OCI-LY1 (cell line): ENCODE results near the gene CX3CL1.

Source experiments
- H2AFZ ChIP-seq: fragments of 200-600 bp; sonication (generic), shearing (Covaris generic); 2 replicates; pipeline ENCODE4 v1.6.0; 2014; ENCODE audit warnings: antibody characterized with exemption, mild to moderate bottlenecking, low read length
- H3F3A ChIP-seq: fragments of 200-600 bp; sonication (generic), shearing (Covaris generic); 2 replicates; pipeline ENCODE4 v1.6.0; 2014; ENCODE audit warnings: mild to moderate bottlenecking, antibody characterized with exemption, low read length, moderate library complexity; ENCODE audit not compliant: insufficient read depth
- H3K27ac ChIP-seq: fragments of 200-600 bp; sonication (generic); 2 replicates; pipeline ENCODE4 v1.5.1; 2014; ENCODE audit warnings: low read length, mixed run types, mild to moderate bottlenecking, low read depth; ENCODE audit not compliant: poor library complexity, severe bottlenecking
- H3K27me3 ChIP-seq: fragments of 200-600 bp; sonication (generic); 2 replicates; pipeline ENCODE4 v1.6.0; 2014; ENCODE audit warnings: antibody characterized with exemption, mild to moderate bottlenecking, low read length, moderate library complexity; ENCODE audit not compliant: insufficient read depth
- H3K36me3 ChIP-seq: fragments of 200-600 bp; sonication (generic); 2 replicates; pipeline ENCODE4 v1.6.1; 2014; ENCODE audit warnings: mild to moderate bottlenecking, antibody characterized with exemption, low read length, moderate library complexity, mixed read lengths; ENCODE audit not compliant: insufficient read depth
- H3K4me1 ChIP-seq: fragments of 200-600 bp; sonication (generic); 2 replicates; pipeline ENCODE4 v1.5.1; 2014; ENCODE audit warnings: mild to moderate bottlenecking, low read length, moderate library complexity; ENCODE audit not compliant: insufficient read depth, severe bottlenecking
- H3K4me2 ChIP-seq: fragments of 200-600 bp; sonication (generic), shearing (Covaris generic); 2 replicates; pipeline ENCODE4 v1.6.1; 2014; ENCODE audit warnings: low read length
- H3K4me3 ChIP-seq: fragments of 200-600 bp; sonication (generic); 2 replicates; pipeline ENCODE4 v1.5.1; 2014; ENCODE audit warnings: low read length, low read depth, mild to moderate bottlenecking, mixed read lengths; ENCODE audit not compliant: poor library complexity, severe bottlenecking
- H3K79me2 ChIP-seq: fragments of 200-600 bp; shearing (Covaris generic); 2 replicates; pipeline ENCODE4 v1.6.1; 2016; ENCODE audit warnings: mixed run types, low read length, mixed read lengths; ENCODE audit not compliant: insufficient read depth
- H3K9ac ChIP-seq: fragments of 200-600 bp; sonication (generic), shearing (Covaris generic); 2 replicates; pipeline ENCODE4 v1.6.1; 2014; ENCODE audit warnings: mild to moderate bottlenecking, low read length, mixed read lengths
- H3K9me2 ChIP-seq: fragments of 200-600 bp; sonication (generic), shearing (Covaris generic); 2 replicates; pipeline ENCODE4 v1.6.1; 2014; ENCODE audit warnings: low read depth, mild to moderate bottlenecking, low read length, mixed read lengths
- H3K9me3 ChIP-seq: fragments of 200-600 bp; shearing (Covaris generic); 2 replicates; pipeline ENCODE4 v1.6.1; 2014; ENCODE audit warnings: low read length, mixed read lengths
- H4K20me1 ChIP-seq: fragments of 200-600 bp; sonication (generic), shearing (Covaris generic); 2 replicates; pipeline ENCODE4 v1.6.0; 2016; ENCODE audit warnings: mild to moderate bottlenecking, low read length; ENCODE audit not compliant: insufficient read depth
- EZH2 ChIP-seq: fragments of 200-600 bp; sonication (generic), shearing (Covaris generic); IDR thresholded peaks from 2 replicates; pipeline ENCODE4 v1.8.0; 2017; ENCODE audit warnings: borderline replicate concordance, mixed run types, mild to moderate bottlenecking, antibody characterized with exemption, low read length, moderate library complexity, mixed read lengths
- TF ChIP-seq, protein P1 (sequence below): fragments of 200-600 bp; sonication (generic), shearing (Covaris generic); IDR thresholded peaks from 2 replicates; pipeline ENCODE4 v1.5.1; 2017; ENCODE audit warnings: mild to moderate bottlenecking, antibody characterized with exemption, low read length, moderate library complexity, mixed read lengths

Gene CX3CL1

DNA sequence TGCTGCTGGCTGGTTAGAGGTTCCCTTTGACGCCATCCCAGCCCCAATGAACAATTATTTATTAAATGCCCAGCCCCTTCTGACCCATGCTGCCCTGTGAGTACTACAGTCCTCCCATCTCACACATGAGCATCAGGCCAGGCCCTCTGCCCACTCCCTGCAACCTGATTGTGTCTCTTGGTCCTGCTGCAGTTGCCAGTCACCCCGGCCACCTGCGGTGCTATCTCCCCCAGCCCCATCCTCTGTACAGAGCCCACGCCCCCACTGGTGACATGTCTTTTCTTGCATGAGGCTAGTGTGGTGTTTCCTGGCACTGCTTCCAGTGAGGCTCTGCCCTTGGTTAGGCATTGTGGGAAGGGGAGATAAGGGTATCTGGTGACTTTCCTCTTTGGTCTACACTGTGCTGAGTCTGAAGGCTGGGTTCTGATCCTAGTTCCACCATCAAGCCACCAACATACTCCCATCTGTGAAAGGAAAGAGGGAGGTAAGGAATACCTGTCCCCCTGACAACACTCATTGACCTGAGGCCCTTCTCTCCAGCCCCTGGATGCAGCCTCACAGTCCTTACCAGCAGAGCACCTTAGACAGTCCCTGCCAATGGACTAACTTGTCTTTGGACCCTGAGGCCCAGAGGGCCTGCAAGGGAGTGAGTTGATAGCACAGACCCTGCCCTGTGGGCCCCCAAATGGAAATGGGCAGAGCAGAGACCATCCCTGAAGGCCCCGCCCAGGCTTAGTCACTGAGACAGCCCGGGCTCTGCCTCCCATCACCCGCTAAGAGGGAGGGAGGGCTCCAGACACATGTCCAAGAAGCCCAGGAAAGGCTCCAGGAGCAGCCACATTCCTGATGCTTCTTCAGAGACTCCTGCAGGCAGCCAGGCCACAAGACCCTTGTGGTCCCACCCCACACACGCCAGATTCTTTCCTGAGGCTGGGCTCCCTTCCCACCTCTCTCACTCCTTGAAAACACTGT is 11.3 kb downstream of the CX3CL1 start:
- no peaks in the 10 kb centered on the region for H3K36me3 ChIP-seq
- peaks cover 13% of the 10 kb centered on the region for H3K27me3 ChIP-seq
- H2AFZ ChIP-seq: no peak overlapping the region
- H3K4me1 ChIP-seq: no peaks in the 10 kb centered on the region
- H3F3A ChIP-seq: no peaks in the 10 kb centered on the region
- H3K27ac ChIP-seq: no peak overlapping the region
- H3K9ac ChIP-seq: no peak overlapping the region
- no peak overlapping the region for H3K4me3 ChIP-seq
- TF ChIP-seq, protein P1, sequence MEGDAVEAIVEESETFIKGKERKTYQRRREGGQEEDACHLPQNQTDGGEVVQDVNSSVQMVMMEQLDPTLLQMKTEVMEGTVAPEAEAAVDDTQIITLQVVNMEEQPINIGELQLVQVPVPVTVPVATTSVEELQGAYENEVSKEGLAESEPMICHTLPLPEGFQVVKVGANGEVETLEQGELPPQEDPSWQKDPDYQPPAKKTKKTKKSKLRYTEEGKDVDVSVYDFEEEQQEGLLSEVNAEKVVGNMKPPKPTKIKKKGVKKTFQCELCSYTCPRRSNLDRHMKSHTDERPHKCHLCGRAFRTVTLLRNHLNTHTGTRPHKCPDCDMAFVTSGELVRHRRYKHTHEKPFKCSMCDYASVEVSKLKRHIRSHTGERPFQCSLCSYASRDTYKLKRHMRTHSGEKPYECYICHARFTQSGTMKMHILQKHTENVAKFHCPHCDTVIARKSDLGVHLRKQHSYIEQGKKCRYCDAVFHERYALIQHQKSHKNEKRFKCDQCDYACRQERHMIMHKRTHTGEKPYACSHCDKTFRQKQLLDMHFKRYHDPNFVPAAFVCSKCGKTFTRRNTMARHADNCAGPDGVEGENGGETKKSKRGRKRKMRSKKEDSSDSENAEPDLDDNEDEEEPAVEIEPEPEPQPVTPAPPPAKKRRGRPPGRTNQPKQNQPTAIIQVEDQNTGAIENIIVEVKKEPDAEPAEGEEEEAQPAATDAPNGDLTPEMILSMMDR: no peak
- no peak for TF ChIP-seq EZH2
- no peak overlapping the region for H3K4me2 ChIP-seq
- no peaks in the 10 kb centered on the region for H4K20me1 ChIP-seq
- H3K9me3 ChIP-seq: no peaks in the 10 kb centered on the region
- H3K79me2 ChIP-seq: no peaks in the 10 kb centered on the region
- H3K9me2 ChIP-seq: no peaks in the 10 kb centered on the region

DNA sequence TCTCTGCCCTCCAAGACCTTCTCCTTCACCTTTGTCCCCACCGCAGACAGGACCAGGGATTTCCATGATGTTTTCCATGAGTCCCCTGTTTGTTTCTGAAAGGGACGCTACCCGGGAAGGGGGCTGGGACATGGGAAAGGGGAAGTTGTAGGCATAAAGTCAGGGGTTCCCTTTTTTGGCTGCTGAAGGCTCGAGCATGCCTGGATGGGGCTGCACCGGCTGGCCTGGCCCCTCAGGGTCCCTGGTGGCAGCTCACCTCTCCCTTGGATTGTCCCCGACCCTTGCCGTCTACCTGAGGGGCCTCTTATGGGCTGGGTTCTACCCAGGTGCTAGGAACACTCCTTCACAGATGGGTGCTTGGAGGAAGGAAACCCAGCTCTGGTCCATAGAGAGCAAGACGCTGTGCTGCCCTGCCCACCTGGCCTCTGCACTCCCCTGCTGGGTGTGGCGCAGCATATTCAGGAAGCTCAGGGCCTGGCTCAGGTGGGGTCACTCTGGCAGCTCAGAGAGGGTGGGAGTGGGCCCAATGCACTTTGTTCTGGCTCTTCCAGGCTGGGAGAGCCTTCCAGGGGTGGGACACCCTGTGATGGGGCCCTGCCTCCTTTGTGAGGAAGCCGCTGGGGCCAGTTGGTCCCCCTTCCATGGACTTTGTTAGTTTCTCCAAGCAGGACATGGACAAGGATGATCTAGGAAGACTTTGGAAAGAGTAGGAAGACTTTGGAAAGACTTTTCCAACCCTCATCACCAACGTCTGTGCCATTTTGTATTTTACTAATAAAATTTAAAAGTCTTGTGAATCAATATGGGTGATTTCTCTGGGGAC is 12.2 kb downstream of the CX3CL1 start:
- H3K9me3 ChIP-seq: no peaks in the 10 kb centered on the region
- no peak overlapping the region for H3K4me2 ChIP-seq
- no peaks in the 10 kb centered on the region for H3K9me2 ChIP-seq
- H2AFZ ChIP-seq: no peak overlapping the region
- H3K4me1 ChIP-seq: no peaks in the 10 kb centered on the region
- no peak overlapping the region for H3K4me3 ChIP-seq
- H3K36me3 ChIP-seq: no peaks in the 10 kb centered on the region
- H4K20me1 ChIP-seq: no peaks in the 10 kb centered on the region
- H3K27me3 ChIP-seq: peaks cover 13% of the 10 kb centered on the region
- no peaks in the 10 kb centered on the region for H3K79me2 ChIP-seq
- no peaks in the 10 kb centered on the region for H3F3A ChIP-seq
- no peak overlapping the region for H3K27ac ChIP-seq
- no peak overlapping the region for H3K9ac ChIP-seq
- TF ChIP-seq, protein P1: no peak
- TF ChIP-seq EZH2: no peak

DNA sequence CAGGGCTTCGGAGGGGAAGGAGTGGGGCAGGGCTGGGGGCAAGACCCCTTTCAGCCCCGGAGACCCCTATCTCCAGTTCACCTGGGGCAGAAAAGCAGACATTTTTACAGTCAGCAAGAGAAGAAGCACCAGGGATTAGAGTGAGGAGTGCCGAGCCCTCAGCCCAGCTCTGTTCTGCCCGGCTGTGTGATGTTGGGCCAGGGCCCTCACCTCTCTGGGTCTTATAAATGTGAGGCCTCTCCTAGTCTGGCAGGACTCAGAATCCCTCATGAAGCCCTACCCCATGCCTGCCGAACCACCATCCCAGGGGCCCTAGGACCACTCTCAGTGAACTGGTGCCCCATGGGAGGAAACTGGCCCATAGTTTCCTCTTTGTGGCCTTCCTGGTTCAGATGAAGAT is 12.8 kb downstream of the CX3CL1 start:
- Histone ChIP-seq H3K79me2 (no peaks in the 10 kb centered on the region), H2AFZ (no peak overlapping the region), H3K36me3 (no peaks in the 10 kb centered on the region), H3K9ac (no peak overlapping the region), H3K9me3 (no peaks in the 10 kb centered on the region), H3K4me3 (no peak overlapping the region), H3K9me2 (no peaks in the 10 kb centered on the region), H4K20me1 (no peaks in the 10 kb centered on the region), H3K4me1 (no peaks in the 10 kb centered on the region), H3K27me3 (peaks cover 13% of the 10 kb centered on the region), H3K4me2 (no peak overlapping the region), H3F3A (no peaks in the 10 kb centered on the region), H3K27ac (no peak overlapping the region)
- TF ChIP-seq EZH2: no peak
- TF ChIP-seq, protein P1: no peak
